Measurements from ENCODE around the gene ZNF514. TPM values are rescaled to one million over a fixed set of nuclear protein-coding genes. Genes with fewer than 3 reads are reported as not detected.
"Not testable (repeated sequence)": the region's sequence is repeated elsewhere in the genome, so short reads cannot be mapped to it uniquely, and the experiment has no call there.

ZNF514 gene
- total RNA-seq, result 6.6 TPM

- peak; percentile 94 for ATAC-seq
- peak; percentile 76 for DNase-seq (ENCODE audit: low spot score)
These were observed at the start of gene ZNF514 for GRCh38 chr2:95159690-95160449. Gene ZNF514 (minus strand): TSS chr2:95159848. CDS start chr2:95153253, 6,595 bp downstream.

DNA sequence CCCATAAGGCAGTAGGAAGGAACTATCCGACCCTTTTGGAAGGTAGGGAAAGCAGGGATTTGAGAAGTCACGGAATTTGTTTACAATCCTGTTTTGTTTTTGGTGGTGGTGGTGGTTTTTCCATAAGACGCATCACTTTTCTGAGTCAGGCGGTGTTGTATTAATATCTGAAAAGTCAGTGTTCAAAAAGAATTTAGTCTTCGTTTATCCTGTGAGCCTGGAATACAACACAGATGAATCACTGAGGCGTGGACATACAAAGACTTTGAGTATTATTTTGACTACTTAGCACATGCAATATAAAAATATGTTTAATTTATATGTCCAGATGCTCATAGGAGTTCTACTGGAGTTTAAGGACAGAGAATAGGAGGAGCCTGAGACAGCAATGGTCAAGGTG, 48.5 kb upstream of the ZNF514 start:
- DNase-seq (ENCODE audit: low spot score), result no peak

DNA sequence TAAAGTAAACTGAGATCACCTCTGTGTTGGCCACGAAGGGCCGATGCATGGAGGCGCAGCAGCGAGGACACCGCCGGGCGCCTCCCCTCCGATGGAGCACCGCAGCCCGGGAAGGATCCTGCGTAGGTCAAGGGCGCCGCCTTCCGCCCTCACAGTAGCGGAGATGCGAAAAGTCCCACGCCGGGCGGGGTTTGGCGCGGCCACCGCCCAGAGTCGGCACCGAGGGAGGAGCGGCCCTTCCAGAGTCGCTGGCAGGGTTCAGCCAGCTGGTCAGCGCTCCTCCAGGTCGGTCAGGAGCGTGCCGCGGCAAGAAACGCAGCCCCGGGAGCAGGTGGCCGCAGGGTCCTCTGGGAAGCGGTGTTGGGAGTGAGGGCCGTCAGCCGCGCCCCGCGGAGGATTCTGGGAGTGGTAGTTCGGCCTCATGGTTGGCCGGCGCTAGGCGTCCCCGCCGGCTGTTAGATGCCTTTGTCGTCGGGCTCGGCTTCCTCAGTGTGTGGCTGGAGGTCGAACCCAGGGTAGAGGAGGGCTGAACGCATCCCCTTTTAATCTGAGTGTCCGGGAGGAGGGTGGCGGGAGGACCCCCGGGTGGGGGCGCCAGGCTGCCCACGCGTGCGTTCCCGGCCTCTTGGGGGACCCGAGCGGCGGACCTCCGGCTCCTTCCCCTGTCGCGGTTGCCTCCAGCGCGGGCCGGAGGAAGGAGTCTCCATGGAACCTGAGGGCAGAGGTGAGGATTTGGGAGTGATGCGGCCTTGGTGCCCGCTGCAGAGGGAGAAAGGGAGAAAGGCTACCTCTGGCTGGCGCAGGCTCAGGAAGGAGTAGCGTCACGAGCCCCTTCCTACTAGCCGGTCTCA, 47.7 kb upstream of the ZNF514 start, which contains the start of gene ZNF892:
Gene ZNF892 (plus strand): TSS at position 411 of the 851 bp plus-strand sequence. CDS start 295 bp downstream, at position 706.
- peak; percentile 98 for ATAC-seq

More for the DNA sequence above, 48.5 kb upstream of the ZNF514 start:
- ATAC-seq, result no peak

DNA sequence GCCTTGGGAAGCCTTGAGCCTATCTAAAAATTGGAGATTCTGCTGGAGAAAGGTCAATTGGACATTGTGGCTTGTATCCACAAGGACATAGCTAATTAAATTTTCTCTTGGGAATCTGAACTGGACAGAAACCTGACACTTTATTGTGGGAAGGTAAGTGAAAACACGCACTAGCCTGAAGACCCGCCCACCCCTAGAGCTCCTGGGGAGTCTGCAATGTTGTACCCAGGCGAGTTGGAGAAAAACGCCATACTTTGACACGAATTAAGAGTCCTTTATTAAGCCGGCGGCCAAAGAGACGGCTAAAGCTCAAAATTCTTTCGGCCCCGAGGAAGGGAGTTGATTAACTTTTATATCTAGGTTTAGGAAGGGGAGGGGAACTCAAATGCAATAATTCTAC, 46.4 kb upstream of the ZNF514 start:
- ATAC-seq, result no peak
- DNase-seq (ENCODE audit: low spot score), result no peak

More for the DNA sequence above, 47.7 kb upstream of the ZNF514 start, which contains the start of gene ZNF892:
- peak; percentile 91 for DNase-seq (ENCODE audit: low spot score)

GRCh38 chr2:95204396-95204795, 44.7 kb upstream of the ZNF514 start:
- no peak for DNase-seq (ENCODE audit: low spot score)
- ATAC-seq, result no peak

DNA sequence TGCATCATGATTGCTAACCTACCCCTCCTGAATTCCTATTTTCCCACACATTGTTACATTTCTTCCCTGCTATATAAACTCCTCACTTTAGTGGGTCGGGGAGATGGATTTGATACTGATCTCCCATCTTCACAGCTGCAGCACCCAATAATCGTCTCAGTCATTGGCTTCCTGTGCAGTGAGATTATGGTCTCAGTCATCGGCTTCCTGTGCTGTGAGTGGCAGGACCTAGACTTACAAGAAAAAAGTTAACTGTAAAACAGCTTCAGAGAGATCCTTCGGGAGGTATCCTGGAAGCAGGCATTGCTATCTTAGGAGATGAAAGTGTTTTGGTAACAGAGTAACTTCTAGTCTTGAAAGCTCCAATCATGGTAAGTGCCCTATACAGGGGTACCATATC, 44.3 kb upstream of the ZNF514 start:
- no peak for ATAC-seq
- DNase-seq (ENCODE audit: low spot score), result no peak

DNA sequence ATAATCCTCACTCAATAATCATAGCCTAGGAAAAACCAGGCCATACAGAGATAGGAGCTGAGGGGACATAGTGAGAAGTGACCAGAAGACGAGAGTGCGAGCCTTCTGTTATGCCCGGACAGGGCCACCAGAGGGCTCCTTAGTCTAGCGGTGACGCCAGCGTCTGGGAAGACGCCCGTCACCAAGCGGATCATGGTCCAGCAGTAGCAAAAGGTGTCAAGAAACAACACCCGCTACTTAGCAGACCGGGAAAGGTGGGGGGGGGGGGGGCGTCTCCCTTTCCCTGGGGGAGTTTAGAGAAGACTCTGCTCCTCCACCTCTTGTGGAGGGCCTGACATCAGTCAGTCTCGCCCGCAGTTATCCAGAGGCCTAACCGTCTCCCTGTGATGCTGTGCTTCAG, 33.3 kb upstream of the ZNF514 start:
- peak; percentile 59 for DNase-seq (ENCODE audit: low spot score)
- ATAC-seq, result not testable (repeated sequence)

GRCh38 chr2:95185973-95186372, 26.3 kb upstream of the ZNF514 start:
- no peak for ATAC-seq
- no peak for DNase-seq (ENCODE audit: low spot score)

- ATAC-seq, result no peak
- no peak for DNase-seq (ENCODE audit: low spot score)
These were observed 25.5 kb upstream of the ZNF514 start for GRCh38 chr2:95185197-95185596.

- DNase-seq (ENCODE audit: low spot score) (no peak), ATAC-seq (no peak)
These were observed 22.1 kb upstream of the ZNF514 start for GRCh38 chr2:95181774-95182173.

- ATAC-seq (peak; percentile 67), DNase-seq (ENCODE audit: low spot score) (peak; percentile 52)
These were observed 19.8 kb upstream of the ZNF514 start for GRCh38 chr2:95179451-95179850.

DNA sequence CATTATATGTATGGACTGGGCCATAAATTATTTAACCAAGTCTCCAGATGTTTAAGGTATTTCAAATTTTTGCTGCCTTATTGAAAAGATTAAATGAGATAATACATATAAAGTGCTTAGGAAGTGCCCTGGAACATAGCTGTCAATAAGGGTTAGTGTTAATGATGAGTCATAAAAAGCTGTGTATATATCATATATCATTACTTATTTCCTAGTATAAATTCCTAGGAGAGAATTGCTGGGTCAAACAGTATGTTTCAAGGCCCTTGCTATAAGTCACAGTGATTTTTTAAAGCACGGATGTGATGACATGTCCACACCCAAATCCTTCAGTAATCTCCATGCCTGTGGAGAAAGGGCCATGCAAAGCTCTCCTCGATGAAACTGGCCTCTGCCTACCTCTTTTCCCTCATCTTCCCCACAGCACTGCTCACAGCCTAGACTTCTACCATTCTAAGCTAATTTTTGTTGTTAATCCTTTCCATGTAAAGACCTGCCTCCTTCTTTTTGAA, 14.4 kb upstream of the ZNF514 start:
- no peak for ATAC-seq
- DNase-seq (ENCODE audit: low spot score), result no peak

- ATAC-seq (no peak), DNase-seq (ENCODE audit: low spot score) (no peak)
These were observed 12.3 kb upstream of the ZNF514 start for GRCh38 chr2:95171902-95172301.

DNA sequence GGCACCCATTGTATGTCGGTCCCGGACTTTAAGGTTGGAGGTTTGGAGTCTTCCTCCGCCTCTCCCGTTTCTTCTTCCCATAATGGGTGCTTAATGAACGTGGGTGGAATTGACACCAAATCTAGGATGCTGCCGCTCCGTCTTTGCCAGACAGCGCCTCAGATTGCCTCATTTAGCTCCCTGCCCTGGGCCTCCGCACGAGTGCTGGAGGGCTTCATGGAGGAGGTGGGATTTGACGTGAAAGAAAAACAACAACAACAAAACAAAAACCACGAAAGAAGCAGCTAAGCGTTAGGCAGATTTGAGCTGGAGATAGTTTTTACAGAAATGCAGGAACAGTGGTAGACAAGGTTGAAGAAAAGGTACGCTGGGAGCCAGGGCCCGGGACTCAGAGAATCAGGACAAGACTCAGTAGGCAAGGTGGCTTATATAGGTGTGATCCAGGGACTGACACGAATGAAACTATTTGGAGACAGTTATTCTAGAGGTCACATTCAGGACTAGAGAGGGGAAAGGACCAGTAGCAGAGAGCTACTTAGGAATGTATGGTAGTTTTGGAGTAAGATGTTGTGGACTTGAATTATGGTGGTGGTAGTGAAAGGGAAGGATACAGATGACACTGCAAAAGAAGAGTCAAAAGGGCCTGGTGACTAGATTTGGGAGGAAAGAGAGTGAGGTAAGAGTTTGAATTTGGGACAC, 6.6 kb upstream of the ZNF514 start:
- peak; percentile 20 for ATAC-seq
- DNase-seq (ENCODE audit: low spot score), result no peak

- ATAC-seq (peak; percentile 96), DNase-seq (ENCODE audit: low spot score) (peak; percentile 99)
These were observed 5.9 kb upstream of the ZNF514 start, which contains the start of gene ZNF2 for GRCh38 chr2:95165371-95166064. Gene ZNF2 (plus strand): TSS chr2:95165809. CDS start chr2:95176227, 10,418 bp downstream.

GRCh38 chr2:95165030-95165370, 5.4 kb upstream of the ZNF514 start:
- ATAC-seq (no peak), DNase-seq (ENCODE audit: low spot score) (no peak)

GRCh38 chr2:95158891-95159619, 593 bp downstream of the ZNF514 start:
- peak; percentile 67 for ATAC-seq
- peak; percentile 64 for DNase-seq (ENCODE audit: low spot score)

GRCh38 chr2:95158441-95158840, 1.2 kb downstream of the ZNF514 start:
- ATAC-seq, result no peak

GRCh38 chr2:95149397-95149984, 10.2 kb downstream of the ZNF514 start:
- DNase-seq (ENCODE audit: low spot score), result no peak

More at GRCh38 chr2:95158441-95158840, 1.2 kb downstream of the ZNF514 start:
- no peak for DNase-seq (ENCODE audit: low spot score)

More at GRCh38 chr2:95149397-95149984, 10.2 kb downstream of the ZNF514 start:
- no peak for ATAC-seq

Measured in left lobe of liver (tissue), 2 donors.